Pancreas (tissue), 10 donors: ENCODE measurements around the gene EPB42. TPM values are rescaled to one million over a fixed set of nuclear protein-coding genes. Genes with fewer than 3 reads are reported as not detected.
A peak's percentile ranks its signal among the peaks of the same experiment; 100 is the strongest.
"Not testable (repeated sequence)": the region's sequence is repeated elsewhere in the genome, so short reads cannot be mapped to it uniquely, and the experiment has no call there.

Experiments
- ATAC-seq, 4 donors: fragments of 200-7000 bp; cut with Tn5 transposase; one replicate each; pipeline versions ENCODE4 v1.8.0 to v1.9.1; 2020; ENCODE audit warnings: mild to moderate bottlenecking in 4 of 4, moderate library complexity in 4 of 4
- DNase-seq, 6 donors: peaks; one replicate each; pipeline ENCODE4 v3.0.0-alpha.2; 2020
- FAIRE-seq: peaks from 2 replicates; lab custom pipeline; 2012; peaks lifted over from hg19 to GRCh38; lab: Jason Lieb, UNC
- H3K27ac ChIP-seq, 4 donors: fragments of 200-600 bp; sonication (generic); 1 replicate in 3 of 4; 2 replicates in 1 of 4; pipeline versions ENCODE4 v1.5.0 to v1.8.0; 2020
- H3K27me3 ChIP-seq, 4 donors: fragments of 200-600 bp; one replicate each; pipeline ENCODE4 v1.8.0; 2021
- H3K36me3 ChIP-seq, 3 donors: fragments of 200-600 bp; sonication (generic) in 1 of 3; one replicate each; pipeline versions ENCODE4 v1.5.0 to v1.8.0; 2020 to 2021
- H3K4me1 ChIP-seq, 3 donors: fragments of 200-600 bp; one replicate each; pipeline ENCODE4 v1.8.0; 2021
- H3K4me3 ChIP-seq, 4 donors: fragments of 200-600 bp; sonication (generic) in 2 of 4; one replicate each; pipeline versions ENCODE4 v1.5.0 to v1.8.0; 2020 to 2021
- H3K9me3 ChIP-seq, 4 donors: fragments of 200-600 bp; one replicate each; pipeline ENCODE4 v1.8.0; 2021
- CTCF ChIP-seq, 4 donors: fragments of 200-600 bp; sonication (generic) in 3 of 4; IDR thresholded peaks; one replicate each; pipeline versions ENCODE4 v1.5.0 to v1.8.0; 2021; ENCODE audit warnings: antibody characterized with exemption in 4 of 4
- WGBS, 2 donors: extraction: QIAGEN DNeasy Blood & Tissue Kit; methylation state at CpG; one replicate each; pipeline ENCODE4 v1.1.7; 2013; 5-methylcytosine and 5-hydroxymethylcytosine counted together
- intact Hi-C, 3 donors: fragments of 100-400 bp; cut with DNase I; formaldehyde crosslinking; loops; one replicate each; pipeline versions ENCODE4 v1.11.1 to v1.14.2; 2022
- polyA plus RNA-seq, 2 donors: library from polyadenylated mRNA; stranded (reverse); fragments of 200-250 nt; gene quantifications; one replicate each; pipeline ENCODE4 v1.2.3, GENCODE V29; 2013
- total RNA-seq, 6 donors: library from RNA; stranded (reverse); fragmentation: NEBNext Ultra II Directional in 4 of 6; extraction: Animal tissue kit (Norgen Biotek cat#: 25700) in 4 of 6; gene quantifications; one replicate each; pipeline versions ENCODE4 v1.2.1 to v1.2.4, GENCODE V29; 2021 to 2023
- donor health status: healthy with polysubstance abuse.
- donor health status: DM: no; HTN: no; CAD: no; lungs with moderate emphysema.
- donor health status: DM: no; HTN: no; CAD: no.
- donor health status: control.
- donor health status: control.
- donor health status: Bipolar disorder and iron deficiency.
- donor health status: DM: yes; HTN: yes; CAD: no.
- donor health status: DM: no; HTN: no; CAD: no.
- donor health status: DM: no; HTN: no; CAD: no.
- donor health status: DM: yes; HTN: yes; CAD: no.

The EPB42 gene
- total and polyA plus RNA-seq, 8 donors: not detected

GRCh38 chr15:43184407-43185124 is 36.3 kb downstream of the EPB42 start:
- H3K27me3 ChIP-seq: no peaks in the 10 kb centered on the region
- no peak for ATAC-seq
- TF ChIP-seq CTCF (IDR thresholded peaks at IDR 0.05): no peak
- H3K27ac ChIP-seq: peak overlapping the region in 2 of 4 donors; percentile 85 to 89
- peaks cover 0 to 9% (median 0%) of the 10 kb centered on the region in 3 donors for H3K36me3 ChIP-seq
- FAIRE-seq: no peak
- intact Hi-C loops: no loop called here
- no peaks in the 10 kb centered on the region for H3K9me3 ChIP-seq
- 71 to 72% methylated on average over 9 of the region's 9 CpGs for WGBS, 2 donors
- no peak for DNase-seq
- peaks cover 0 to 11% (median 8%) of the 10 kb centered on the region in 3 donors for H3K4me1 ChIP-seq
- peak overlapping the region in 1 of 4 donors; percentile 79 for H3K4me3 ChIP-seq

GRCh38 chr15:43183270-43183669 is 37.5 kb downstream of the EPB42 start:
- WGBS, 2 donors: 77 to 79% methylated on average over 3 of the region's 3 CpGs
- TF ChIP-seq CTCF (IDR thresholded peaks at IDR 0.05): no peak
- ATAC-seq (no peak), FAIRE-seq (no peak), DNase-seq (no peak)
- peaks cover 0 to 11% (median 7%) of the 10 kb centered on the region in 3 donors for H3K4me1 ChIP-seq
- no peaks in the 10 kb centered on the region for H3K9me3 ChIP-seq
- intact Hi-C loops: no loop called here
- H3K36me3 ChIP-seq: peaks cover 0 to 5% (median 0%) of the 10 kb centered on the region in 3 donors
- no peaks in the 10 kb centered on the region for H3K27me3 ChIP-seq
- no peak overlapping the region for H3K27ac ChIP-seq
- no peak overlapping the region for H3K4me3 ChIP-seq

- H3K27me3 ChIP-seq, FAIRE-seq, H3K4me3 ChIP-seq, ATAC-seq, H3K36me3 ChIP-seq, H3K9me3 ChIP-seq, H3K27ac ChIP-seq, intact Hi-C loops, H3K4me1 ChIP-seq, DNase-seq: not testable (repeated sequence)
- WGBS, 2 donors: 91 to 97% methylated on average over 2 of the region's 2 CpGs
Observed at GRCh38 chr15:43177147-43177546, 43.7 kb downstream of the EPB42 start.

GRCh38 chr15:43175656-43176309 is 45.0 kb downstream of the EPB42 start:
- H3K27ac ChIP-seq, intact Hi-C loops, H3K36me3 ChIP-seq, H3K4me3 ChIP-seq, FAIRE-seq, H3K9me3 ChIP-seq, H3K27me3 ChIP-seq, H3K4me1 ChIP-seq, DNase-seq, ATAC-seq: not testable (repeated sequence)
- 96 to 98% methylated on average over 23 to 24 of the region's 25 CpGs for WGBS, 2 donors

- DNase-seq (no peak), FAIRE-seq (no peak), ATAC-seq (no peak)
- no peak for TF ChIP-seq CTCF (IDR thresholded peaks at IDR 0.05)
- intact Hi-C loops: no loop called here
- Histone ChIP-seq H3K4me1 (no peaks in the 10 kb centered on the region), H3K27me3 (no peaks in the 10 kb centered on the region), H3K27ac (no peak overlapping the region), H3K4me3 (no peak overlapping the region), H3K36me3 (peaks cover 0 to 6% (median 1%) of the 10 kb centered on the region in 3 donors), H3K9me3 (no peaks in the 10 kb centered on the region)
- WGBS, 2 donors: 80 to 82% methylated on average over 4 of the region's 4 CpGs
Observed at GRCh38 chr15:43169888-43170287, 50.9 kb downstream of the EPB42 start.
